Measurements from ENCODE around the gene WNT6.

WNT6 gene

GRCh38 chr2:218859556-218859987, at the start of gene WNT6:
Gene WNT6 (plus strand): TSS chr2:218859805. CDS start chr2:218860038, 233 bp downstream.
- no peak for DNase-seq

- DNase-seq: no peak
These were observed 49.3 kb upstream of the WNT6 start for GRCh38 chr2:218810256-218810655.

- peak in 1 of 2 experiments; percentile 28 for DNase-seq
These were observed 48.2 kb upstream of the WNT6 start for GRCh38 chr2:218811382-218811781.

DNA sequence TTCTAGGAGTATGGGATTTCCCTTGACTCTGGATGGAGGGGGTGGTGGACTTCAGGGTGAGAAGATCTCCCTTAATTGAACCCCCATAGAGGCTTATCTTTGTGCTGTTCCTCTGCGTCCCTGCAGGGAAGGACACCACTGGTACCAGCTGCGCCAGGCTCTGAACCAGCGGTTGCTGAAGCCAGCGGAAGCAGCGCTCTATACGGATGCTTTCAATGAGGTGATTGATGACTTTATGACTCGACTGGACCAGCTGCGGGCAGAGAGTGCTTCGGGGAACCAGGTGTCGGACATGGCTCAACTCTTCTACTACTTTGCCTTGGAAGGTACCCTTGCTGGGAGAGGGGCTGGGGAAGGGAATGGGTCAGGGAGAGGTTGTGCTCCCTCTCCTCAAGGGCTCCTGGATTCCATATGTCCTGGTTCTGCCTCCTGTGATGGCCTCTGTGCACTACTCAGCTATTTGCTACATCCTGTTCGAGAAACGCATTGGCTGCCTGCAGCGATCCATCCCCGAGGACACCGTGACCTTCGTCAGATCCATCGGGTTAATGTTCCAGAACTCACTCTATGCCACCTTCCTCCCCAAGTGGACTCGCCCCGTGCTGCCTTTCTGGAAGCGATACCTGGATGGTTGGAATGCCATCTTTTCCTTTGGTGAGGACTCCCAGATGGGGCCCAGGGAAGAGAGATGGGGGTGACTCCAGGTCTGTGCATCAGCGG, 47.3 kb upstream of the WNT6 start:
- DNase-seq: no peak

DNA sequence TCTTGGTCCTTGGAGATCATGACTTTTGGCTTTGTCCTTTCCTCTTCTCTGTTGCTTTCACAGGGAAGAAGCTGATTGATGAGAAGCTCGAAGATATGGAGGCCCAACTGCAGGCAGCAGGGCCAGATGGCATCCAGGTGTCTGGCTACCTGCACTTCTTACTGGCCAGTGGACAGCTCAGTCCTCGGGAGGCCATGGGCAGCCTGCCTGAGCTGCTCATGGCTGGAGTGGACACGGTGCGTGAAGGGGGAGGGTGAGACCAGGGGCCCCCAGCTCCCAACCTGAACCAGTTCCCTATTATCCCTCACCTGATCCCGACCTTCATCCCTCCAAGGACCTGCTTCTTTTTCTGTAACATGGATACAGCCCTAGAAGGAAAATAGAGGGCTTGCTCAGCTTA, 46.7 kb upstream of the WNT6 start:
- no peak for DNase-seq

DNA sequence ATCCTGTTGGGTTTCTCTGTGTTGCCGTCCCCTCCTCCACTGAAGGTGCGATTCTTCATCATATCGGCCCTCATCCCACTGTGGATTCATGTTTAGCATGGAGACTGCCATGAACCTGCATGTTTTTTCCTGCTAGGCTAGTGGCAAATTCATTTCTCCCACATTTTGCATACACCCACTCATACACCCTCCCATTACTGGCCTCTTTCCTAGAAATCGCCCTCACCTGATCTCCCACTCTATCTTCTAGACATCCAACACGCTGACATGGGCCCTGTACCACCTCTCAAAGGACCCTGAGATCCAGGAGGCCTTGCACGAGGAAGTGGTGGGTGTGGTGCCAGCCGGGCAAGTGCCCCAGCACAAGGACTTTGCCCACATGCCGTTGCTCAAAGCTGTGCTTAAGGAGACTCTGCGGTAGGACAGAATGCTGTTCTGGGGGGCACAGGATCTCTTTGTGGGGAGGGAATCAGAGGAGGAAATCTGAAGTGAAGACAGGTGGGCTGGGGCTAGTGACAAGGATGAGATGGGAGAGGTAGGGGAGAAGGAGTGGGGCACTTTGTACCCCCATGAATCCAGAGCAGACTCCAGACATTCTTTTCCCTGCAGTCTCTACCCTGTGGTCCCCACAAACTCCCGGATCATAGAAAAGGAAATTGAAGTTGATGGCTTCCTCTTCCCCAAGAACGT, 45.7 kb upstream of the WNT6 start:
- no peak for DNase-seq

DNA sequence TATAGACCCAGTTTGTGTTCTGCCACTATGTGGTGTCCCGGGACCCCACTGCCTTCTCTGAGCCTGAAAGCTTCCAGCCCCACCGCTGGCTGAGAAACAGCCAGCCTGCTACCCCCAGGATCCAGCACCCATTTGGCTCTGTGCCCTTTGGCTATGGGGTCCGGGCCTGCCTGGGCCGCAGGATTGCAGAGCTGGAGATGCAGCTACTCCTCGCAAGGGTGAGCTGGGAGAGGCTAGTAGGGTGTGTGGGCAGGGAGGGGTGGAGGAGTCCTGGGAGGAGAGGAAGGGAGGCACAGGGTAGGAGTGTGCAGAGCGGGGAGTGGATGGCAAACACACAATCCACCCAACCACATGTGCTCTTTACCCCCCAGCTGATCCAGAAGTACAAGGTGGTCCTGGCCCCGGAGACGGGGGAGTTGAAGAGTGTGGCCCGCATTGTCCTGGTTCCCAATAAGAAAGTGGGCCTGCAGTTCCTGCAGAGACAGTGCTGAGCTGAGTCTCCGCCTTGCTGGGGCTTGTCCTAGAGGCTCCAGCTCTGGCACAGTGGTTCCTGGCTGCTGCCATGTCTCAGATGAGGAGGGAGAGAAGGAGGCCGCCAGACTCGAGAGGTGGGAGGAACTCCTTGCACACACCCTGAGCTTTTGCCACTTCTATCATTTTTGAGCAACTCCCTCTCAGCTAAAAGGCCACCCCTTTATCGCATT, 44.9 kb upstream of the WNT6 start:
- DNase-seq: no peak

- no peak for DNase-seq
These were observed 44.4 kb upstream of the WNT6 start for GRCh38 chr2:218815244-218815637.

DNA sequence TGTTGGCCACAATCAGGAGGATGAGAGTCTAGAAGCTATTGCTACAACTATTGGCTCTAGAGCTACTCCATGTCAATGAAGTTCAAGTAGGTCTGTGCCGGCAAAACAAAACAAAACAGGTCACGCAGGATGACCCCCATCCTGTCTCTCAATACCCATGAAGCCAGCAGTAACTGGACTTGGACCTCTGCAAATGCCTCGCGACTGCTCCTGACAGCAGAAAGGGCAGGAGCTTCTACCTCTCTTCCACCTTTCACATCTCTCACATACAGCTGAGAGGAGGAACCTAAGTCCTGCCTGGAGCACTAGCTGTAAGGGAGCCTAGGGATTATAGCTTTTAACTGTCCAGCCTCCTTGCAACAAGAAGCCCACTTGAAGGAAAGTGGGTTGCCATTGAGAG, 44.0 kb upstream of the WNT6 start:
- DNase-seq: no peak

DNA sequence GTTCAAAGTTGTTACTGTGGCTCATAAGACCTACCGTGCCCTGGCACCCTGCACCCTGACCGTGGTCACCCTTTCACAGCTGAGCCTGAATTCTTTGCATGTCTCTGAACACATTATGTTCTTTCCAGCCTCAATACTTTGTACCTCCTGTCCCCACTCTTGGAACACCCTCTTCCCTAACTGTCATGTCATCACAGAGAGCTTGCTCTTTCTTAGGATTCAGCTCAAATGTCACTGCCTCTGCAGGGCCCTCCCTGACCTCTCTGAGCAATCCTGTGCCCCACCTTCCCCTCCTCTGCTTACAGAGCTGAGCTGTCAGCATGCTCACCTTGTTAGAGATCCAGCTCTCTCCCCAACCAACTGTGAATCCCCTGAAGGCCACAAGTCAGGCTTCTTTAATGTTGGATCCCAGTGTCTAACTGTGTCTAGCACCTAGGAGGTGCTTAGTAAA, 43.0 kb upstream of the WNT6 start:
- DNase-seq: no peak

DNA sequence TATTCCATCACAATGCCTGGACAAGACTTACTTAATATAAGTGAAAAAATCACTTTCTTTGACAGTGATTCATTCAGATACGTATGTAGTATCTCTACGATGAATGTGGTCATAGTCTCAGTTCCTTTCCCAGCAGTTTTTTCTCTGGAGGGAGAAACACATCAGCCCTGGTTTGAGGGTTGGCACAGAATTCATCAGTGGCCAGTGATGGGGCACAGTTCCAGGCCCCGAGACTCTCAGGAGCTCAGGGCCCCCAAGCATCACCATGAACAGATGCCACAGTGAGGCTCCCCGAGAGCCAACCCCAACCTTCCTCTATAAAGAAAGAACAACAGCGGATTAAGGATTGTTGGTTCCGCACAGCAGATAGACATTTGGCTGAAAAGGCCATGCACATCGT, 40.5 kb upstream of the WNT6 start:
- no peak for DNase-seq

DNA sequence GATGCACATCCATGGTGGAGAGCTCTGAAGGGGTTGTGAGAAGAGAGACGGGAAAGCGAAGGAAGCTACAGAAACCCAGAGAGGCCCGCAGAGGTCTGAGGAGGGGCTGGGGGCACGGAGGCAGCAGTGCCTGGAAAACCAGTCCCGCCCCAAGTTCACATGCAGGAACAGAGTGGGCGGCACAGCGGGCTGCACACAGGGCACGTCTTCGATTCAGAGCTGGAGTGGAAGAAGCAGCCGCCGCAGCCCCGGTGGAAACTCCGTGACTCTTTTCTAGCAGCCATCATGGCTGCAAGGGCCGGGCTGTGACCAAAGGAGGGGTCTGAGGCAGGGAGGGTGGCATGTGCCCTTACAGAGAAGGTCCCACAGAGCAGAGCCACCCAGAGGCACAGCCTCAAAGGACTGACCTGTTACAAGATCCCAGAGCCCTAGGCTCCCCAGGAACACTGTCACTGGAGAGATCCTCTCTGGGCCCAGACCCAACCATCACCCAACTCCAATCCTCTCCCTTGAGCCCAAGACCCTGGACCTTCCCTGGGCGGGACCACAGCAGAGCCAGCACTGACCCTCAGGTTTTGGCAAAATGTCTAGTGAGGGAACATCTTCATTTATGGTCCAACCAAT, 38.7 kb upstream of the WNT6 start:
- DNase-seq: no peak

GRCh38 chr2:218821605-218822211, 37.9 kb upstream of the WNT6 start:
- no peak for DNase-seq

DNA sequence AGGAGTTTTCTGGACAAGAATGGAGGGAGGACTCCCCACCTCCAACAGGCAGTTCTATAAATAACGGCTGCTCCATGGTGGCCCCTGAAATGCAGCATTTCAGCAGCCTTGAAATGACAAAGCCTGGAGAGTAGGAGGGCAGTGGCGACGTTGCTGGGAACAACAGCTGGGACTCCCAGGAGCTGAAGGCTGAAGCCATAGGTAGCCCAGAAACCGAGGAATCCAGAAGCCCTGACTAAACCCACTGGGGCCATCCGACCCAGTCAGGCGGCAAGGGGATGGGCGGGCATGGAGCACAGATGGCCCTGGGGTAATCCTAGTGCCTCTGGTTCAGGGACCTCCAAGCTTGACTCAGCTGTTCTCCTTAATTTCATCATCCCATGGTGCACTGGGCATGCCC, 37.0 kb upstream of the WNT6 start:
- peak; percentile 21 to 31 for DNase-seq

GRCh38 chr2:218823196-218823855, 36.3 kb upstream of the WNT6 start:
- DNase-seq: no peak

GRCh38 chr2:218824004-218824403, 35.6 kb upstream of the WNT6 start:
- no peak for DNase-seq

DNA sequence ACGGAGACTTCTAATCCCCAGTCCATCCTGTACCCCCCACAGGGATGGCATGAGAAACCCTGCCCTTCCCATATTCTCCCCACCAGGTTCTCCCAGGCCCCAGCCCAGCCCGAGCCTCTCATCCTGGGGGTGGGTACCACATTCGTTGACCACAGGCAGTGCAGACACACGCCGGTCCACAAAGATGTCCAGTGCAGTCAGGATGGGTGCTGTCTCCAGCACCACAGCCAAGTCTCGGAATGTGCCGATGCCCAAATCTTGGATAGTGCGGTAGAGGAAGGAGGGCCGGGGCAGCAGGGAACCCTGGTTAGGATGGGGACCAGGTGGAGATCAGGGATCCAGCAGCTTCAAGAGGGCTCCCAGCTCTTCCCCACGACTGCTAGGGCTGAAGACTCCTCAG, 32.8 kb upstream of the WNT6 start:
- no peak for DNase-seq

- DNase-seq: no peak
These were observed 31.7 kb upstream of the WNT6 start for GRCh38 chr2:218827701-218828476.

- DNase-seq: no peak
These were observed 31.2 kb upstream of the WNT6 start for GRCh38 chr2:218828477-218828778.

GRCh38 chr2:218829868-218830451, 29.6 kb upstream of the WNT6 start:
- DNase-seq: no peak

DNA sequence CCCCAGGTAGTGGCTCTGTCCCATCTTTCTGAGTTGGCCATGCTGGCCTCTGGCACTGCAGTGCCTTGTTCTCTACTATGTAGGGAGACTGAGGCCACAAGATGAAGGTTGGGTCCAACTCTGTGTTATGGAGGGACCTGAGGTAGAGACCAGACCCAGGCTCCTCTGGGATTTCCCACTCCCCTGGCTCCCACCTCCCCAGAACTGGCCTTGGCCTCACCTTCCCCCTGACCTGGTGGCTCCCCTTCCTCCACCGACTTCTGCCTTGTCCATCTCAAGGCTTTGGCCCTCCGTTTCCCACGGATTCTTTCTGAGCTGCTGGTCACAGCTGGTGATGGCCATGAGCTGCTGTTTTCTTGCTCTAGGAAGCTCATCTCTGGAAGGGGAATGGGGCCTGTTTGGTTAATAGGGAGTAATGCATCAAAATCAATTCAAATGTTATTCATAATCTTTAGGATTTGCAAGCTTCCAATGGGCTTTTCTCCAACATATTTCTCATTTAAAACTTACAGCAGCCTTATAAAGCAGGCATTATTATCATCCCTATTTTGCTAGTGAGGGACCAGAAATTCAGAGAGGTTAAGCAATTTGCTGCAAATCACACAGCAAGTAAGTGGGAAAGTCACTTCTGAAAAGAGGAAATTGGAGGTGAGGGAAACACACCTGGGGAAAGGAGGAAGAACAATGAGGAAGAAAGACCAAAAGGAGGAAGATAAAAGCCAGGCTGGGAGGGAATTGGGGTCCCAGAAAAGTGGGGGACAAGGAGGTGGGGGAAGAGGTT, 28.9 kb upstream of the WNT6 start:
- DNase-seq: no peak

Data from NCI-H524 (cell line).